ENCODE results near the gene CASP7. TPM values are rescaled to one million over a fixed set of nuclear protein-coding genes. Genes with fewer than 3 reads are reported as not detected.

The CASP7 gene
- total and polyA plus RNA-seq, 2 donors from 2014 or later = 18.9 to 19.0 TPM

GRCh38 chr10:113712024-113712423, 32.3 kb downstream of the CASP7 start:
- FAIRE-seq (no peak), DNase-seq (no peak)
- H3K4me3 ChIP-seq (ENCODE audit: low read length in 3 of 3) = no peak overlapping the region
- intact Hi-C loops (cut with DNase I) = no loop called here
- H3K9ac ChIP-seq (ENCODE audit: low read length in 3 of 3) = no peak overlapping the region
- TF ChIP-seq CTCF (IDR thresholded peaks at IDR 0.05; ENCODE audit: borderline replicate concordance, extremely low read depth, insufficient read depth) = no peak
- H3K27me3 ChIP-seq (ENCODE audit: control insufficient read depth, insufficient read depth, low read length) = no peaks in the 10 kb centered on the region
- H3K36me3 ChIP-seq (ENCODE audit: control insufficient read depth in 2 of 3, insufficient read depth in 3 of 3, low read length in 3 of 3) = peaks cover 0 to 6% (median 0%) of the 10 kb centered on the region in 3 donors
- H3K9me3 ChIP-seq (ENCODE audit: control insufficient read depth in 2 of 3, insufficient read depth in 1 of 3, low read length in 3 of 3) = no peaks in the 10 kb centered on the region
- peaks cover 0 to 18% (median 12%) of the 10 kb centered on the region in 3 donors for H3K4me1 ChIP-seq (ENCODE audit: control insufficient read depth in 2 of 3, insufficient read depth in 2 of 3, low read depth in 1 of 3, low read length in 3 of 3)
- no peak overlapping the region for H3K27ac ChIP-seq (ENCODE audit: low read depth in 2 of 2, low read length in 2 of 2)

GRCh38 chr10:113712755-113713639, 33.3 kb downstream of the CASP7 start:
- FAIRE-seq = no peak
- no peak overlapping the region for H3K9ac ChIP-seq (ENCODE audit: low read length in 3 of 3)
- TF ChIP-seq CTCF (IDR thresholded peaks at IDR 0.05; ENCODE audit: borderline replicate concordance, extremely low read depth, insufficient read depth) = no peak
- peaks cover 0 to 10% (median 0%) of the 10 kb centered on the region in 3 donors for H3K36me3 ChIP-seq (ENCODE audit: control insufficient read depth in 2 of 3, insufficient read depth in 3 of 3, low read length in 3 of 3)
- no peak for DNase-seq
- peaks cover 0 to 18% (median 10%) of the 10 kb centered on the region in 3 donors for H3K4me1 ChIP-seq (ENCODE audit: control insufficient read depth in 2 of 3, insufficient read depth in 2 of 3, low read depth in 1 of 3, low read length in 3 of 3)
- no peak overlapping the region for H3K27ac ChIP-seq (ENCODE audit: low read depth in 2 of 2, low read length in 2 of 2)
- no peak overlapping the region for H3K4me3 ChIP-seq (ENCODE audit: low read length in 3 of 3)
- no peaks in the 10 kb centered on the region for H3K27me3 ChIP-seq (ENCODE audit: control insufficient read depth, insufficient read depth, low read length)
- no peaks in the 10 kb centered on the region for H3K9me3 ChIP-seq (ENCODE audit: control insufficient read depth in 2 of 3, insufficient read depth in 1 of 3, low read length in 3 of 3)
- intact Hi-C loops (cut with DNase I) = no loop called here

- no peak for TF ChIP-seq CTCF (IDR thresholded peaks at IDR 0.05; ENCODE audit: borderline replicate concordance, extremely low read depth, insufficient read depth)
- DNase-seq = no peak
- no peak overlapping the region for H3K27ac ChIP-seq (ENCODE audit: low read depth in 2 of 2, low read length in 2 of 2)
- H3K36me3 ChIP-seq (ENCODE audit: control insufficient read depth in 2 of 3, insufficient read depth in 3 of 3, low read length in 3 of 3) = peaks cover 0 to 10% (median 0%) of the 10 kb centered on the region in 3 donors
- H3K27me3 ChIP-seq (ENCODE audit: control insufficient read depth, insufficient read depth, low read length) = no peaks in the 10 kb centered on the region
- H3K4me3 ChIP-seq (ENCODE audit: low read length in 3 of 3) = no peak overlapping the region
- no peak overlapping the region for H3K9ac ChIP-seq (ENCODE audit: low read length in 3 of 3)
- no peak for FAIRE-seq
- no peaks in the 10 kb centered on the region for H3K9me3 ChIP-seq (ENCODE audit: control insufficient read depth in 2 of 3, insufficient read depth in 1 of 3, low read length in 3 of 3)
- peaks cover 0 to 18% (median 10%) of the 10 kb centered on the region in 3 donors for H3K4me1 ChIP-seq (ENCODE audit: control insufficient read depth in 2 of 3, insufficient read depth in 2 of 3, low read depth in 1 of 3, low read length in 3 of 3)
- intact Hi-C loops (cut with DNase I) = no loop called here
These were observed 33.9 kb downstream of the CASP7 start for GRCh38 chr10:113713640-113713982.

Data from kidney (tissue), 14 donors.